ENCODE results near the gene CABP7.

CABP7 gene

DNA sequence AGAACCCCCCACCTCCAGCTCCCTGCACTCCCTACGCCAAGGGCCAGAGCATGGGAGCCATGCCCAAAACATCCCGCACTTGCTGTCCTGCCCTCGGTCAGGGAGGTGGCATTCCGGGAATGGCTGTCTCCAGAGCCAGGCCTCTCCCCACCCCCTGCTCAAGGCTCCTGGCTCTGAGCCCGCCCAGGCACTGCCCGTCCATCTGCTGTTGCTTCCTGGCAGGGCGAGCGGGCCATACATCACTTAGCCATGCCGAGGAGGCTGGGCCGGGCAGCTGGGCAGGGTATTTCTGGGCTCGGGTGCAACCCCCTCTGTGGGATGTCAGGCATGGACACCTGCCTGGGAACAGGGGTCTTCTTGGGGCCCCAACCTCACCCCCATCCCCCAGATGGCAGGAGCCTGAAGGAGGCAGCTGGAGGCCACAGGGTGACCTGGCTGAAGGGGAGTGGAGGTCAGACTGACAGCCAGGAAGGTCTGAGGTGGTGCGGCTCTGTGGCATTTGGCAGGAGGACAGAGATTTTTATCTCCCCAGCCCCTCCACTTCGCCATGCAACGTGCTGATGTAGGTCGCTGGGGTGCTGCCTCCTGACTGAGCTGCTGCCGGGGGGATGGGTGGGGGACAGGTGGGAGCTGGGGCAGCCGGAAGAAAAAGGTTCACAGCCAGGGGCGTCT is 8.7 kb upstream of the CABP7 start:
- Histone ChIP-seq H4K20me1 (ENCODE audit: insufficient read depth, low read length) (no peaks in the 10 kb centered on the region), H3K27ac (ENCODE audit: low read depth, low read length, poor library complexity, severe bottlenecking) (no peak overlapping the region), H3K36me3 (ENCODE audit: insufficient read depth, low read length) (no peaks in the 10 kb centered on the region), H3K4me3 (ENCODE audit: low read depth, low read length, poor library complexity, severe bottlenecking) (no peak overlapping the region), H3K4me2 (ENCODE audit: low read length) (no peak overlapping the region), H3F3A (ENCODE audit: insufficient read depth, low read length) (no peaks in the 10 kb centered on the region), H3K9me3 (ENCODE audit: low read length) (no peaks in the 10 kb centered on the region), H3K4me1 (ENCODE audit: insufficient read depth, low read length, severe bottlenecking) (no peaks in the 10 kb centered on the region), H3K79me2 (ENCODE audit: insufficient read depth, low read length) (no peaks in the 10 kb centered on the region), H3K9ac (ENCODE audit: low read length) (no peak overlapping the region), H3K9me2 (ENCODE audit: low read depth, low read length) (no peaks in the 10 kb centered on the region), H3K27me3 (ENCODE audit: insufficient read depth, low read length) (no peaks in the 10 kb centered on the region), H2AFZ (ENCODE audit: low read length) (no peak overlapping the region)
- TF ChIP-seq EZH2 (IDR thresholded peaks at IDR 0.05; ENCODE audit: borderline replicate concordance, low read length): no peak
- TF ChIP-seq, protein P1, sequence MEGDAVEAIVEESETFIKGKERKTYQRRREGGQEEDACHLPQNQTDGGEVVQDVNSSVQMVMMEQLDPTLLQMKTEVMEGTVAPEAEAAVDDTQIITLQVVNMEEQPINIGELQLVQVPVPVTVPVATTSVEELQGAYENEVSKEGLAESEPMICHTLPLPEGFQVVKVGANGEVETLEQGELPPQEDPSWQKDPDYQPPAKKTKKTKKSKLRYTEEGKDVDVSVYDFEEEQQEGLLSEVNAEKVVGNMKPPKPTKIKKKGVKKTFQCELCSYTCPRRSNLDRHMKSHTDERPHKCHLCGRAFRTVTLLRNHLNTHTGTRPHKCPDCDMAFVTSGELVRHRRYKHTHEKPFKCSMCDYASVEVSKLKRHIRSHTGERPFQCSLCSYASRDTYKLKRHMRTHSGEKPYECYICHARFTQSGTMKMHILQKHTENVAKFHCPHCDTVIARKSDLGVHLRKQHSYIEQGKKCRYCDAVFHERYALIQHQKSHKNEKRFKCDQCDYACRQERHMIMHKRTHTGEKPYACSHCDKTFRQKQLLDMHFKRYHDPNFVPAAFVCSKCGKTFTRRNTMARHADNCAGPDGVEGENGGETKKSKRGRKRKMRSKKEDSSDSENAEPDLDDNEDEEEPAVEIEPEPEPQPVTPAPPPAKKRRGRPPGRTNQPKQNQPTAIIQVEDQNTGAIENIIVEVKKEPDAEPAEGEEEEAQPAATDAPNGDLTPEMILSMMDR (IDR thresholded peaks at IDR 0.05; ENCODE audit: low read length): no peak

DNA sequence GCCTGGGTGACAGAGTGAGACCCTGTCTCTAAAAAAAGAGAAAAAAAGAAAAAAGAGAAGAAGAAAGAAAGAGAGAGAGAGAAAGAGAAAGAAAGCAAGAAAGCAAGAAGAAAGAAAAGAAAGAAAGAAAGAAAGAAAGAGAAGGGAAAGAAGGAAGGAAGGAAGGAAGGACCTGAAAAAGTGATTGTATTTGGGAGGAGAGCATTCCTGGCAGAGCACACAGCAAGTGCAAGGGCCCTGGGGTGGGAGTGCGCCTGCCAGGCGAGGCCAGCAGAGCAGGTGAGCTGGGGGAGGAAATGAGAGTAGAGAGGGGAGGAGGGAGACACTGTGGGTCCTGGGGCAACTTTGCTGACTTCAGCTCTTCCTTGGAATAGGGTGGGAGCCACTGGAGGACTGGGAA is 7.7 kb upstream of the CABP7 start:
- H3K79me2 ChIP-seq (ENCODE audit: insufficient read depth, low read length): no peaks in the 10 kb centered on the region
- H3K4me1 ChIP-seq (ENCODE audit: insufficient read depth, low read length, severe bottlenecking): no peaks in the 10 kb centered on the region
- no peak overlapping the region for H3K4me3 ChIP-seq (ENCODE audit: low read depth, low read length, poor library complexity, severe bottlenecking)
- H4K20me1 ChIP-seq (ENCODE audit: insufficient read depth, low read length): no peaks in the 10 kb centered on the region
- H3K27me3 ChIP-seq (ENCODE audit: insufficient read depth, low read length): peaks cover 2% of the 10 kb centered on the region; the same call in 1 of the 2 replicates
- no peak overlapping the region for H3K9ac ChIP-seq (ENCODE audit: low read length)
- no peak overlapping the region for H2AFZ ChIP-seq (ENCODE audit: low read length)
- H3K4me2 ChIP-seq (ENCODE audit: low read length): no peak overlapping the region
- TF ChIP-seq EZH2 (IDR thresholded peaks at IDR 0.05; ENCODE audit: borderline replicate concordance, low read length): no peak
- TF ChIP-seq, protein P1 (IDR thresholded peaks at IDR 0.05; ENCODE audit: low read length): no peak
- H3K9me3 ChIP-seq (ENCODE audit: low read length): no peaks in the 10 kb centered on the region
- no peaks in the 10 kb centered on the region for H3F3A ChIP-seq (ENCODE audit: insufficient read depth, low read length)
- no peaks in the 10 kb centered on the region for H3K36me3 ChIP-seq (ENCODE audit: insufficient read depth, low read length)
- H3K27ac ChIP-seq (ENCODE audit: low read depth, low read length, poor library complexity, severe bottlenecking): no peak overlapping the region
- H3K9me2 ChIP-seq (ENCODE audit: low read depth, low read length): no peaks in the 10 kb centered on the region

DNA sequence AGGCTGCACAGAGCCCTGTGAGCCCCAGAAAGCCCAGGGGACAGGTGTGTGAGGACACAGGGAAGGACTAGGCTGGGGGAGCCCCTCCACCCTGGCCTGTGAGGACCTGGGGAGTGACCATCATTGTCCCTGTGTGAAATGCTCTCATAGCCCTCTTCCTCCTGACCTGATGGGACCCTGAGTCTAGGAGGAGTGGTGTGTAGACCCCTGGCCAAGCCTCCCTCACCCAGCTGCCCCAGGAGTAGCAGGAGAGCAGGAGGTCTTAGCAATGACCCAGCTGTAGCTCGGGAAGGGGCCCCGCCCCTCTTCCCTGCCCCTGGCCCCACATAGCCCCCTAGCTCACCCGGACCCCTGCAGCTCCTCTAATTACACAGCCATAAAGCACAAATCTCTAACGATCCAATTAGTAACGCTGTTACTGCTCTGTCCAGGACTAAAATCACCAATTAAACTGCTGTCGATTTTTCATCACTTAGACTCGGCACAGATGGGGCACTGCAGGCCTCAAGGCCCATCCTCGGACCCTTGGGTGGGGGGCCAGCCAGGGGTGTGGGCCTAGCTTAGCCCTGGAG is 6.6 kb upstream of the CABP7 start:
- TF ChIP-seq, protein P1 (IDR thresholded peaks at IDR 0.05; ENCODE audit: low read length): no peak
- no peak for TF ChIP-seq EZH2 (IDR thresholded peaks at IDR 0.05; ENCODE audit: borderline replicate concordance, low read length)
- Histone ChIP-seq H3K4me3 (ENCODE audit: low read depth, low read length, poor library complexity, severe bottlenecking) (no peak overlapping the region), H3K27ac (ENCODE audit: low read depth, low read length, poor library complexity, severe bottlenecking) (no peak overlapping the region), H3K9me2 (ENCODE audit: low read depth, low read length) (no peaks in the 10 kb centered on the region), H3K36me3 (ENCODE audit: insufficient read depth, low read length) (no peaks in the 10 kb centered on the region), H3K27me3 (ENCODE audit: insufficient read depth, low read length) (peaks cover 5% of the 10 kb centered on the region; the same call in 1 of the 2 replicates), H3K79me2 (ENCODE audit: insufficient read depth, low read length) (no peaks in the 10 kb centered on the region), H3K9ac (ENCODE audit: low read length) (no peak overlapping the region), H3K4me2 (ENCODE audit: low read length) (no peak overlapping the region), H3K9me3 (ENCODE audit: low read length) (no peaks in the 10 kb centered on the region), H3F3A (ENCODE audit: insufficient read depth, low read length) (no peaks in the 10 kb centered on the region), H2AFZ (ENCODE audit: low read length) (no peak overlapping the region), H4K20me1 (ENCODE audit: insufficient read depth, low read length) (no peaks in the 10 kb centered on the region), H3K4me1 (ENCODE audit: insufficient read depth, low read length, severe bottlenecking) (no peaks in the 10 kb centered on the region)
